Gastroesophageal sphincter (tissue), 4 donors: ENCODE data around the gene ZNF814. TPM values are rescaled to one million over a fixed set of nuclear protein-coding genes. Genes with fewer than 3 reads are reported as not detected.
"Not testable (repeated sequence)": the region's sequence is repeated elsewhere in the genome, so short reads cannot be mapped to it uniquely, and the experiment has no call there.

Experiments used
- ATAC-seq: fragments of 150-250 bp; one replicate; pipeline ENCODE4 v1.9.1; 2016; ENCODE audit warnings: mild to moderate bottlenecking, moderate library complexity
- H3K27ac ChIP-seq, 4 donors: fragments of 200-600 bp; sonication (generic) in 3 of 4; 1 replicate in 3 of 4; 2 replicates in 1 of 4; pipeline ENCODE4 v1.5.1; 2016 to 2019
- H3K27me3 ChIP-seq: fragments of 200-600 bp; sonication (generic); one replicate; pipeline ENCODE4 v1.5.1; 2019
- H3K36me3 ChIP-seq, 2 donors: fragments of 200-600 bp; sonication (generic); one replicate each; pipeline ENCODE4 v1.5.1; 2019; ENCODE audit warnings: control low read depth in 1 of 2
- H3K4me1 ChIP-seq, 3 donors: fragments of 200-600 bp; sonication (generic); 1 replicate in 2 of 3; 2 replicates in 1 of 3; pipeline ENCODE4 v1.5.1; 2016 to 2019; ENCODE audit warnings: control low read depth in 2 of 3
- H3K4me3 ChIP-seq, 2 donors: fragments of 200-600 bp; sonication (generic); one replicate each; pipeline ENCODE4 v1.5.1; 2019; ENCODE audit warnings: mild to moderate bottlenecking in 1 of 2, moderate library complexity in 1 of 2
- H3K9me3 ChIP-seq, 3 donors: fragments of 200-600 bp; sonication (generic); one replicate each; pipeline ENCODE4 v1.5.1; 2017 to 2019; ENCODE audit warnings: control low read depth in 2 of 3
- CTCF ChIP-seq, 4 experiments: fragments of 200-600 bp in 2 of 4; fragments of 450-650 bp in 2 of 4; sonication (generic) in 1 of 4; IDR thresholded peaks; one replicate each; pipeline ENCODE4 v1.5.1; 2017 to 2019; ENCODE audit warnings: antibody characterized with exemption in 4 of 4, mild to moderate bottlenecking in 2 of 4, moderate library complexity in 2 of 4
- EP300 ChIP-seq: sonication (generic); formaldehyde crosslinking; IDR thresholded peaks from one replicate; pipeline ENCODE4 v1.6.1; 2017; ENCODE audit warnings: antibody characterized with exemption, mild to moderate bottlenecking
- POLR2A ChIP-seq, 2 donors: fragments of 450-650 bp; IDR thresholded peaks; one replicate each; pipeline ENCODE4 v1.6.1; 2017; ENCODE audit warnings: antibody characterized with exemption in 2 of 2, mild to moderate bottlenecking in 2 of 2, moderate library complexity in 1 of 2
- POLR2AphosphoS5 ChIP-seq: sonication (generic); formaldehyde crosslinking; IDR thresholded peaks from one replicate; pipeline ENCODE4 v1.6.1; 2017; ENCODE audit warnings: antibody characterized with exemption
- WGBS, 2 donors: methylation state at CpG; one replicate each; pipeline ENCODE4 v1.1.5; 2018; ENCODE audit warnings: low coverage in 1 of 2; 5-methylcytosine and 5-hydroxymethylcytosine counted together
- total RNA-seq, 4 donors: library from RNA; depleted of rRNA; stranded (reverse); fragments of >200 nt; gene quantifications; one replicate each; pipeline ENCODE4 v1.1.0, GENCODE V29; 2016

ZNF814 gene
- total RNA-seq, 4 donors from 2014 or later: 4.9 to 13.5 (median 9.6) TPM

- peak overlapping the region in 3 of 4 donors; percentile 81 to 83 (median 82) for H3K27ac ChIP-seq
- no peaks in the 10 kb centered on the region for H3K27me3 ChIP-seq
- TF ChIP-seq POLR2A (IDR thresholded peaks at IDR 0.05) (no peak), CTCF (IDR thresholded peaks at IDR 0.05) (no peak), POLR2AphosphoS5 (no peak), EP300 (no peak)
- no peak for ATAC-seq
- WGBS, 2 donors: 70 to 84% methylated on average over 5 to 7 of the region's 17 CpGs
- peaks cover 0 to 21% of the 10 kb centered on the region in 2 donors for H3K36me3 ChIP-seq
- H3K4me1 ChIP-seq: peaks cover 0 to 32% (median 10%) of the 10 kb centered on the region in 3 donors
- peak overlapping the region; percentile 65 to 75 for H3K4me3 ChIP-seq
- H3K9me3 ChIP-seq: no peaks in the 10 kb centered on the region
Measured at GRCh38 chr19:57815247-57816075, 73.4 kb downstream of the ZNF814 start.

GRCh38 chr19:57814505-57815246, 74.2 kb downstream of the ZNF814 start, which contains the start of gene ZNF552:
Gene ZNF552, minus strand, starts transcription at chr19:57814913. Its CDS starts 170 bp downstream, at chr19:57814743.
- Histone ChIP-seq H3K27me3 (no peaks in the 10 kb centered on the region), H3K4me1 (peaks cover 0 to 27% (median 7%) of the 10 kb centered on the region in 3 donors), H3K36me3 (peaks cover 0 to 29% of the 10 kb centered on the region in 2 donors), H3K9me3 (no peaks in the 10 kb centered on the region), H3K27ac (peak within 1 kb of the TSS; percentile 8 to 83 (median 82)), H3K4me3 (peak within 1 kb of the TSS; percentile 65 to 75)
- WGBS, 2 donors: 0% methylated on average over 1 of the region's 50 CpGs; no CpG with 5 or more reads in 1 of the 2 donors
- peak; percentile 96 for ATAC-seq
- TF ChIP-seq CTCF (IDR thresholded peaks at IDR 0.05) (peak in 1 of 4 experiments; percentile 16), EP300 (no peak), POLR2A (IDR thresholded peaks at IDR 0.05) (peak; percentile 38 to 54), POLR2AphosphoS5 (peak; percentile 75)

- Histone ChIP-seq H3K36me3 (peaks cover 0 to 36% of the 10 kb centered on the region in 2 donors), H3K4me1 (peaks cover 0 to 24% (median 7%) of the 10 kb centered on the region in 3 donors), H3K4me3 (peak overlapping the region; percentile 65 to 75), H3K27ac (peak overlapping the region in 3 of 4 donors; percentile 81 to 83 (median 82)), H3K9me3 (no peaks in the 10 kb centered on the region), H3K27me3 (no peaks in the 10 kb centered on the region)
- WGBS, 2 donors: 29 to 42% methylated on average over 7 to 12 of the region's 13 CpGs
- TF ChIP-seq EP300: no peak
- TF ChIP-seq POLR2A (IDR thresholded peaks at IDR 0.05): no peak
- TF ChIP-seq CTCF (IDR thresholded peaks at IDR 0.05): no peak
- no peak for TF ChIP-seq POLR2AphosphoS5
- ATAC-seq: no peak
Measured at GRCh38 chr19:57813919-57814504, 74.8 kb downstream of the ZNF814 start.

GRCh38 chr19:57812975-57813820, 75.6 kb downstream of the ZNF814 start:
- H3K4me1 ChIP-seq: peaks cover 0 to 20% (median 7%) of the 10 kb centered on the region in 3 donors
- peaks cover 0 to 42% of the 10 kb centered on the region in 2 donors for H3K36me3 ChIP-seq
- not testable (repeated sequence) for H3K9me3 ChIP-seq, H3K4me3 ChIP-seq, ATAC-seq, H3K27ac ChIP-seq, H3K27me3 ChIP-seq
- WGBS, 2 donors: 97 to 100% methylated on average over 2 to 6 of the region's 13 CpGs
